ENCODE results near the gene FOXF1. TPM values are rescaled to one million over a fixed set of nuclear protein-coding genes. Genes with fewer than 3 reads are reported as not detected.

FOXF1 gene
- total RNA-seq (2014; rRNA removed; shearing (Covaris generic)) = 2.1 and 3.0 TPM in 2 replicates

DNA sequence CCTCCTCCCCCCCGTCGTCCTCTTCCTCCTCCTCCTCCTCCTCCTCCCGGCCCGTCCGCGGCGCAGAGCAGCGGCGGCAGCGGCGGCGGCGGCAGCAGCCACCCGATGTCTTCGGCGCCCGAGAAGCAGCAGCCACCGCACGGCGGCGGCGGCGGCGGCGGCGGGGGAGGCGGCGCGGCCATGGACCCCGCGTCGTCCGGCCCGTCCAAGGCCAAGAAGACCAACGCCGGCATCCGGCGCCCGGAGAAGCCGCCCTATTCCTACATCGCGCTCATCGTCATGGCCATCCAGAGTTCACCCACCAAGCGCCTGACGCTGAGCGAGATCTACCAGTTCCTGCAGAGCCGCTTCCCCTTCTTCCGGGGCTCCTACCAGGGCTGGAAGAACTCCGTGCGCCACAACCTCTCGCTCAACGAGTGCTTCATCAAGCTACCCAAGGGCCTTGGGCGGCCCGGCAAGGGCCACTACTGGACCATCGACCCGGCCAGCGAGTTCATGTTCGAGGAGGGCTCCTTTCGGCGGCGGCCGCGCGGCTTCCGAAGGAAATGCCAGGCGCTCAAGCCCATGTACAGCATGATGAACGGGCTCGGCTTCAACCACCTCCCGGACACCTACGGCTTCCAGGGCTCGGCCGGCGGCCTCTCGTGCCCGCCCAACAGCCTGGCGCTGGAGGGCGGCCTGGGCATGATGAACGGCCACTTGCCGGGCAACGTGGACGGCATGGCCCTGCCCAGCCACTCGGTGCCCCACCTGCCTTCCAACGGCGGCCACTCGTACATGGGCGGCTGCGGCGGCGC is at the start of gene FOXF1:
TSS of gene FOXF1 (plus strand) at position 63 of the 797 bp plus-strand sequence. CDS start at position 106, 43 bp downstream.
- peak; percentile 66 for DNase-seq (ENCODE audit: low read depth)

DNA sequence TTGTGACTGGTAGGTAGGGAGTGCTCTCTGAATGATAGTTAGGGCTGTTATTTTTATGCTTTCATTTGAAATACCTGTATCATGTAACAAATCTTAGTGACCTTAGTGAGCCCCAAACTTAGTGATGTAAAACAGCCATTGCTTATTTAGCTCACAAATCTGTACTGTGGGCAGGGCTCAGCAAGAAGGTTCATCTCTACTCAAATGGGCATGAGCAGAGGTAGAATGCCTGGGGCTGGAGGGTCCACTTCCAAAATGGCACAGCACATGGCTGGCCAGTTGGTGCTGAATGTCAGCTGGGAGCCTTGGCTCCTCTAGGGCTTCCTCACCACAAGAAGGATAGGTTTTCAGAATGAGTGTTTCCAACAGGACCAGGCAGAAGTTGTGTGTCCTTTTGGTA is 49.3 kb upstream of the FOXF1 start:
- DNase-seq (ENCODE audit: low read depth) = no peak

DNA sequence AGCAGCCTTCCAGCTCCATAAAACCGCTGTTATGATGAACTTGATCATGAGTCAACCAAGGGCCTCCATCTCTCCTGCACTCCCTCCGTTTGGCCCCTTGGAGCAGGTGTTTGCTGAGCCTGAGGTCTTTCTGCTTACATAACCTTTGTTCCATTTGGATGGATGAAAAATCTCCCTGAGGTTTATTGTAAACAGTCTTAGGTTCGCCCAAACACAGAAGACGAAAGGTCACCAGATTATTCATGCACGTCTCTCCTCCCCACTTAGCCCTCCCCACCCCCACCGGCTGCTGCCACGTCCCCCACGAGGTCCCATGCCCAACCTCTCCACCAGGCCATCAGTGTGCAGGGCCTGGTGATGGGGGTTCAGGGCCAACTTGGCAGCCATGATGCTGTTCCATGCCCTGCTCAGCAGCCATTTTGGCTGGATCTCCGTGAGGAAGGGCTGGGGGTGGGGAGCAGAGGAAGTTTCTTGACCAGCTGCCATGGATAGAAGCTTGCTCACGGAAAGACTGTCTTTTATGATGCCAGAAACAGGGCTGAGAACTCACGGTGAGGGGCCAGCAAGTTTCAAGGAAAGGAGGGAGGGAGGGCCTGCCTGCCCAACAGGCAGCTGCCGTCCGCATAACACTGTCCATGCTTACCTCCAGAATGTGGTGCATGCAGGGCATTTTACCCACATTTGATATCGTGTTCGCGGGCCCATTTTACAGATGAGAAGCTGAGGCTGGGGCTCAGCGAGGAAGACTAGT is 47.8 kb upstream of the FOXF1 start:
- peak; percentile 90 for DNase-seq (ENCODE audit: low read depth)

DNA sequence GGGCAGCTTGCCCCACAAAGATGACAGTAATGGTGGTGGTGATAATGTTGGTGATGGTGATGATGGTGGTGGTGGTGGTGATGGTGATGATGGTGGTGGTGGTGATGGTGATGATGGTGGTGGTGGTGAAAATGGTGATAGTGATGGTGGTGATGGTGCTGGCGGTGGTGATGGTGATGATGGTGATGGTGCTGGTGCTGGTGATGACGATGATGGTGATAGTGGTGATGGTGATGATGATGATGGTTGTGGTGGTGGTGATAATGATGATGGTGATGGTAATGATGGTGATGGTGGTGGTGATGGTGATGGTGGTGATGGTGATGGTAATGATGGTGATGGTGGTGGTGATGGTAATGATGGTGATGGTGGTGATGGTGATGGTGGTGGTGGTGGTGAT is 46.3 kb upstream of the FOXF1 start:
- DNase-seq (ENCODE audit: low read depth) = no peak

DNA sequence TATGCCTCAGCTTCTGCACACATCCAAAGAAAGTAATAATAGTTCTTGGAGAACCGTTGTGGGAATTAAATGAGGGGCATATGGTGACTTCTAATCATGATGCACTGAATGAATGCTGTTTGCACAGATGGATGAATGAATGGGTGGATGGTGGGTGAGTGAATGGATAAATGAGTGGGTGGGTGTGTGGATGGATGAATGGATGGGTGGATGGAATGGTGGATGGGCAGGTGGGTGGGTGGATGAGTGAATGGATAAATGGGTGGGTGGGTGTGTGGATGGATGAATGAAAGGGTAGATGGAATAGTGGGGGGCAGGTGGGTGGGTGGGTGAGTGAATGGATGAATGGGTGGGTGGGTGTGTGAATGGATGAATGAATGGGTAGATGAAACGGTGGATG is 44.9 kb upstream of the FOXF1 start:
- DNase-seq (ENCODE audit: low read depth) = no peak

DNA sequence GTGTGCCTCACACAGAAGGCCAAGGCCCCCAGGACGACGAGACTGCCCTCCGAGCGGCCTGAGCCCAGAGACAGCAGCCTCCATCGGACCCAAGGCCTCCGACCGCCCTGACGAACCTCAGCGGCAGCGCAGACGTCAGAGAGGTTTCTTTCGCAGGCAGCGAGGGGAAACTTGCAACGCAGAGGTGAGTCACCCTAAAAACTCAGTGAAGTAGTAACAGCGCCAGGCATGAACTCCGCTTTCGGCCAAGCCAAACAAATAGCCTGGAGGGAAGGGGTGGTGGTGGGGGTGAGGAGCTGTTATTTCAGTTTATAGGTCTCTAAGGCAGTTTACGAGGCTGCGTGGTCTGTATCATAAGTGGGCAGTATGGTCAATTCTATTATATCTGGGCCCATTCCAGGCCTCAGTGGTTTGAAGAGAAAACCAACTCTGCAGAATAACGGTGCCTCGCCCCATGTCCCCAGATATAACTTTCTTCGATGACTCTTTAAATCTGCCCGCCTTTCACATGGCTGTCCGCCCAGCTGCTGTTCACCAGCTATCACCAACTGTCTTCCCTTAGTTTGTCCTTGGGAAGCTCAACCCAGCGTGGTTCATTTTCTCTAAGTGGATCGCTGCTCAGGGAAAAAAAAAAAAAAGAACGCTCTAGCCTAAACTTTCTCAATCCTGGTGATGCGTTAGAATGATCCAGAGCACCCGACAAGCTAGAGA is 43.5 kb upstream of the FOXF1 start:
- DNase-seq (ENCODE audit: low read depth) = peak; percentile 91

DNA sequence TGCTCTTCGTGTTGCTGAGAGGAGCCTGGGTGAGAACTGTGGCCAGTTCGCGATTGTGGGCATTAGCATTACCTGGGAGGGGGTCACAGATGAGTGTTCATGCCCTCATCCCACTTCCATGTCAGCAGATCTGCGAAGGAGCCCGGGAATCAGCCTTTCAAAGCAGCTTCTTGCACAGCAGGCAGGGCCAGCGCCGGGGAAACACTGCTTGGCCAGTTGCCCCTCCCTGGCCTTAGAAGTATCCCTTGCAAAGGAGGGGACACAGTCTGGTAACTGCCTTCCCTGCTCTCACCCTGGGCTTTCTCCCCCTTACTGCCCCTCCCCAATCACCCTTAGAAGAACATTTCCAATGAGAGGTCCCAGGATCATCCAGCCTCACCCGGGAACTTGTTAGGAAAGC is 42.8 kb upstream of the FOXF1 start:
- DNase-seq (ENCODE audit: low read depth) = no peak

DNA sequence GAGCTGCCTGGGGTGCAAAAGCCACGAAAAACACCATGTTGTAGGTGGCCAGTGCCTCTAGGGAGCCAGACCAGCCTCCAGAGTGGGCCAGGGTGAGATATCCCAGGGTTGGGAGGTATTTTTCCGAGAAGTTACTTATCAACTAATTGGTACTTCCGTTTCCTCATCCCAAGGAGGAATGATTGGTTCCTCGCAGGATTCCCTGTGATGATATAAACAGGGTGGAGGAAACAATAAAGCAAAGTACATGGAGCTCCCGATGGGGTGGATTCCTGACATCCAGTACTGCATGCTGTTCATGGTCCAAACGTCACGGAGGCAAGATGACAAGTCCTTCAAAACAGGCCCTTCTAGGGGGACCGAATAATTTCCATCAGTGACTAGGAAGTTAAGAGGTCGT is 39.4 kb upstream of the FOXF1 start:
- no peak for DNase-seq (ENCODE audit: low read depth)

DNA sequence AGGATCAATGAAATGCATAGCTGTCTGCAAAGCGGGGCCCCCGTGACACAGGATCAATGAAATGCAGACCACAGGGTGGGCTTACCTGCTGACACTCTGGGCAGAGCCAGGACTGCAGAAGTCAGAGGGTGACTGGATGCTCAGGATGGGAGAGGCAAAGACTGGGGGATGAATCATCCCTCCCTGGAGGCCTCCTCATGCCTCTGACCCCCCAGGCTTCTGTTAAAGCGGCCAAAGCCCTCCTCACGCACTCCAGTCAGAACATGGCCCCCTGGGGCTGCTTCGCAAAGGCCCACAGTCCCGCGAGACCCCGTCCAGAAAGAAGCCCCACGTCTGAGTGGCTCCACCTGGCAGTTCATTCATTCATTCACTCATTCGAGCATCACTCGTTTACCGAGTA is 38.4 kb upstream of the FOXF1 start:
- peak; percentile 47 for DNase-seq (ENCODE audit: low read depth)

DNA sequence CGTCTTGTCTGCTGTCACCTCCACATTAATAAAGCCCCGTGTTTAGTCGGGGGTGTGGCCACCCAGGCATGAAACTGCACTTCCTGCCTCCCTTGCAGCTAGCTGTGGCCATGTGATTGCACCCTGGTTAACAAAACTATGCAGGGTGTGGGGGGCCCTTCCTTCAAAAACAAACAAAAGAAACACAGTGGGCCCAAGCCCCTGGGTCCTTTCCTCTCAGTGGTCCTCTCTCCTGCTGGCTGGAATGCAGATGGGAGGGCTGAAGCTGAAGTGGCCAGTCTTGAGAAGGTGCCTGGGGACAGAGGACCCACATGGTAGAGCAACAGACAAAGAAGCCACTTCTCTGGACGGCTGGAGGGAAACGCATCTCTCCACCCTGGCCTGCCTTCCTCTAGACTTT is 38.0 kb upstream of the FOXF1 start:
- DNase-seq (ENCODE audit: low read depth) = no peak

DNA sequence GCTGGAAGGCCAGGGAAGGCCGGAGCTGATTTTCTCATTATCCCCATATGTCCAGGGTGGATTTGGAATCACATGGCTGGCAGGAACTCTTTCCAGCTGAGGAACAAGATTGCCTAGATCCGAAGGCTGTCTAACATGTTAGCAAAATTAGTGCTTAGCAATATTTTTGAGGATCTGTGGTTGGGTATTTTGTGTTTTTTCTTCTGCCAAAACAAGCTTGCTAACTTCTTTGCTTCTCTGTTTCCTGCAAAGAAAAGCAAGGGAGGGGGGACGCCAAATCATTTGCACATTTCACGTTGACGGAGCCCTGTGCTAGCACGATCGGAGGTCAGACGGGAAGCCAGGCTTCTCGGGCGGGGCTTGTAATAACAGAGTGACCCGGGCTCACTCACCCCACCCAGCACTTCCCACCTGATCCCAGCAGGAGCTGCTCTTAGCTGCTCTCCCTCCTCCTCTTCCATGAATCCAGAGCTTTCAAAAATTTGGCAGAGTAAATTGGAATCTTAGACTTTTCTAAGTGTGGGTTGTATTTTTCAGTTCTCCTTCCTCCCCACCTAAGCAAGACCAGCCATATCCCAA is 33.3 kb upstream of the FOXF1 start:
- DNase-seq (ENCODE audit: low read depth) = no peak

DNA sequence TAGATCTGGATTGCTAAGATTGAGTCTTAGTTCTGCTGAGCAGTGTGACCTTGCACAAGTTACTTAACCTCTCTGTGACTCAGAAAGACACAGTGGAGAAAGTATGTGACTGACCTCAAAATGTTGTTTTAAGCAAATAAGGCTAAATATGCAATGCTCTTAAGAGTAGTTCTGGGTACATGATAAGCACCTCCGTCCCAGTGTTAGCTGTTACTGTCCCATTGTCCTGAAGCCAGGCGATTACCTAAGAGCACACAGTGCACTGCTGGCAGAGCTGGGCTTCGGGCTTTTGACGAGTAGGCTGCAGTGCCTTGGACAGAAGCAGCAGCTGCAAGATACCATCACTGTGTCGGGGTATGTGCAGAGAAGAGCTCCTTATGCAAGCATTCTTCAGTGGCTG is 32.7 kb upstream of the FOXF1 start:
- DNase-seq (ENCODE audit: low read depth) = peak; percentile 51

DNA sequence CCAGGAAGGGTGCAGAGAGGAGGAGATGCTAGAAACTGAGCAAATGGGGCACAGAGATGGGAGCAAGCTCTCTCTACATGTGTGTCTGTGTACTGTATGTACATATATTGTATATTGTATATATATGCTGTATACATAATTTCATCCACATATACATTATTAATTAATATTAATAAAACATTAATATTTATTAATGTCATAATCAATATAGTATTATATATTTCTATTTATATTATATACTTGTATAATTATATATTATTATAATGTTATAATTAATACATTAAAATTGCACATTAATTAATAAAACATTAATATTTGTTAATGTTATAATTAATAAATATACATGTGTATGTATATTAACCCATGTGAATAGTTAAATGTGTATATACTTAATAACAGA is 31.5 kb upstream of the FOXF1 start:
- DNase-seq (ENCODE audit: low read depth) = no peak

DNA sequence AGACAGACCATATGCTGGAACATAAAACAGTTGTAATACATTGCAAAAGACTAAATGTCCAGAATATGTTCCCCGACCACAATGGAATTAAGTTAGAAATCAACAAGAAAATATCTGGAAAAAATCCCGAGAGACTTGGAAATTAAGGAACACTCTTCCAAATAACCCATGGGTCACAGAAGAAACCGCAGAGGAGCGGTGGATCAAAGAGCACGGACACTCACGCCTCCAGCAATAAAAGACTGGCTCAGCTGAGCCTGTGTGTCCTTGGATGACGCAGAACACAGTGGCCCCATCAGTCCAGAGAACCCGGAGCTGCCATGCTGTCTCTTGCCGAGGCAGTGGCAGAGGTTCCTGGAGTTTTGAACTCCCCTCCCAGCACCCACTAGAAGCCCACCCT is 30.9 kb upstream of the FOXF1 start:
- peak; percentile 88 for DNase-seq (ENCODE audit: low read depth)

DNA sequence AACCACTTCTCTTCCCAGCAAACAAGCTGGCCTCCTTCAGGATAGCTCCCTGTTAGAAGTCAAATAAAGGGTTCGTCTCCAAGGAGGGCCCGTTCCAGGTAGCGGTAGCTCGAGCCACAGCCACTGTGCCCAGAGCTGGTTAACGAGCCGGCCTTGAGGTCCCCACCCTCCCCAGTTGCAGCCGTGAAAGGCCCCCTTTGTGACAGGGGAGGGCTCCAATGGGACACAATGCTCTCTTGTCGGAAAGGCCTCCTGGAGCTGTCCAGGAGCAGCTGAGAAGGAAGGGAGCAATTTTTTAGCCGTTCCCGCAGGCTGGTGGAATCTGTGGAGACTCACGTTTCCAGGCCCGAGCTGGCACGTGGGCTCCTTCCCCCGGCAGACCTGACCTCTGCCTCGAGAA is 29.9 kb upstream of the FOXF1 start:
- no peak for DNase-seq (ENCODE audit: low read depth)

DNA sequence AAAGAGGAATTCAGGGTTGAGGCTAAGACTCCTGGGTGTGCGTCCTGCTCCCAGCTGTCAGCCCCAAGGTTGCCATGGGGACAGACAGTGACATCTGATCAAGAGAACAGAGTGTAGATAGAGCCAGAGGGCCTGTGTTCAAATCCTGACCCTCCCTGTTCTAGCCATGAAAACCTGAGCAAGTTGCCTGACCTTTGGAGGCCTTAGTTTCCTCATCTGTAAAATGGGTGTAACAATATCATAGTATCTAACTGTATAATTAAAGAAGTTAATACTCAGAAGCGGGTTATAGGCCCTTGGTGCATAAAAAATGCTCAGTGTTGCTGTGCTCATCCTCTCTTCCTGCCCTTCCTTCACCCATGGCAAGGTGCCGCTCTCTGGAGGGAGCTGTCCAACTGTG is 28.7 kb upstream of the FOXF1 start:
- DNase-seq (ENCODE audit: low read depth) = no peak

DNA sequence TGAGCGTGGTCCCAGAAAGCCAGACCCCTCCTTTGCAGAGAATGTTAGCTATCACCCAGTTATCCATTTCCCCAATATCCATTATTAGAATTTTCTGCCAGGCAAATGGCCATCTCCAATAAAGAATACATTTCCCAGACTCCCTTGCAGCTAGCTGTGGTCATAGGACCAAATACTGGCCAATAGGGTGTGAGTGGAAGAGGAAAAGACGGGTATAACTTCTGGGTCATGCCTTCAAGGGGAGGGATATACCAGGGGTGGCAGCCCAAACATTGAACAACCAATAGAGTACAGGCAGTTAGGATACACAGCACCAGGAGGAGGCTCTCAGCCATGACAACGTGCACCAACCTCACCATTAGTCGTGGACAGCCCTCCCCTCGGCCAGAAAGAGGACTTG is 26.1 kb upstream of the FOXF1 start:
- no peak for DNase-seq (ENCODE audit: low read depth)

DNA sequence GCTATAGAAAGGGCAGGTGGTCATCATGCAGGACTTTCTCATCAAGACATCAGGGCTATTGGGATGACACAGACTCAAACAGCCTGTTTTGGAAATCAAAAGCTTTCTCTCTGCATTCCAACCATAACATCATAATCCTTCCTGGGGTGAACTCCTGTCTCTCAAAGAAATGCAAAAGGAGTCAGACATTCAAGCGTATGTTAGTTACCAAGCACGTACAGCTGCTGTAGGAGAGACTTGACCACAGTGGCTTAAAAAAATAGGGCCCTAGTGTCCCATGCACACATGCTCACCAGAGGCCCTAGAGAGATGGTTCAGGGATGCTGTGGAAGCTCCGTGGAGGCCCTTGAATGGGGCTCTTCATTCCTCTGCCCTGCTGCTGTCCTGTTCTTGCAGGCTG is 24.6 kb upstream of the FOXF1 start:
- no peak for DNase-seq (ENCODE audit: low read depth)

DNA sequence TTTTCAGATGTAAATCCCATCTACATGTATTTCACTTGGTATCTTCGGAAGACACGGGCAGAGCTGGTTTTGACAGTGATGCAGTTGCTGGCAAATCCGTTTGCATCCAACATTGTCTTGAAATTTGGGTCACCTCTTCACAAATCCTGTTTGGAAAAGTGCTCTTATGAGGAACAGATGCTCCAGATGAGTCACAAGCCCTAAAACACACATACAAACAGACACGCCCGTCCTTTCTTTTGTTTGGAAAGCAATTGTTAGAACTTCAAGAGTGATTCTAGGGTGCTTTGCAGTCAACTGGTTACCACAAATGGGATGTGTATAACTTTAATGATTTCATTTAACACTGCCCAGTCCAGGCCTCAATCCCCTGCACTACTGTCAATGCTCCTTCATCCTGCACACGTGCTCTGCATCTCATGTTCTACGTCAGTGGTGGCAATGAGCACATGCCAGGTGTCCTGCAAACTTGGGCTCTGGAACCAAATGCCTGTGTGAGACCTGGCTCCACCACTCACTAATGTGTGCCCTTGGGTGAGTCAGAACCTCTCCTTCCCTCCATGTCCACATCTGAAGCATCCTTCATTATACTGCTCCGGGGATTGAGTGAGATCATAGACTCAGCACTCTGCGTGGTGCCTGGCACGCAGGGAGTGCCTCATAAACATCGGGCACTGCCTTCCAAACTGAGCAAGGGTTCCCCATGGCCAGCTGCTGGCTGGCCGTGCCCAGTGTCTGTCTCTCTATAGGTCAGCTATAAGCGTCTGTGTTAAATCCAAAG is 19.3 kb upstream of the FOXF1 start:
- DNase-seq (ENCODE audit: low read depth) = peak; percentile 79

DNA sequence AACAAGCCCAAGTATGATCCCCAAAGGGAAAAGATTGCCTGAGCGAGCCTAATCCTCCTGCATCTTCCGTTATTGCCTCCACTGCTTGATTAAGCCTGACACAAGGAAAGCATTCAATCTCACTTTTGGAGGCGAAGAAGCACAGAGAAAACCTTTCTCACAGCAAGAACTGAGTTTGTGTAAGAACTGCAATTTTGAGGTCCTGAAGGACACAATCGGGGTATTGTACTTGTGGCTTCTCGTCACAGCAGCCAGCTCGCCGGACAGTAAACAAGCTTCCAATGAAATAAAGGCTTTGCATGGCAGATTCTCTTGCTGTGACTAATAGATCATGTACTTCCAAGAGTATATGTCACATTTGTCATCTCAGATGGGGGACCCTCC is 18.7 kb upstream of the FOXF1 start:
- no peak for DNase-seq (ENCODE audit: low read depth)

DNA sequence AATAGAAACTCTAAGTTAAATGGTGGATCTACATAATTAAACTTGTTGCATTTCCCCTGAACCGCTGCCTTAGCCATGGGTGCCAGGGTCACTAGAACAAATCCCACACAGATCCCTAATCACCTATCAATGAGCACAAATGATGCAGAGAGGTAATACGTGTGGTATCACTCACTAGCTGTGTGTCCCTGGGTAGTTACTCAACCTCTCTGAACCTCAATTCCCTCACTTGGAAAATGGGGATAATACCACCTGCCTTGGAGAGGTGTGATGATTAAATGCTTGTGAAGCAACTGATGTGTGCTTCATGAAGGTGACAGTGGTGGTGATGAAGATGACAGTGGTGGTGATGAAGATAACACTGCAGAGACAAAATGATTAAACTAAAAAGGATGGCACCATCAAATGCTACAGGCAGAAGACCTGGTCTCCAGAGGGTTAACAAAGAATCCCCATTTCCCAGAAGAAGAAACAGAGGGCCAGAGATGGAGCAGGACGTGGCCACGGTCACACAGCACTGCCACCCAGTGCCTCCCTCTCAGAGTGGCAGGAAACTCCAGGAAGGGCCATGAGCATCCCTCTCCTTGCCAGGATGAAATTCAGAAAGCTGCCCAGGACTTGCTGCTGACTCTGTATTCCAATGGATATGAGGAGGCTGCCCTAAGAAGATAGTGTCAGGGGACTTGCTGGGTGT is 17.9 kb upstream of the FOXF1 start:
- DNase-seq (ENCODE audit: low read depth) = no peak

Measured in RPMI7951 (cell line).